HG02943 (cell line): ENCODE data around the gene CDC25B.
A peak's percentile ranks its signal among the peaks of the same experiment; 100 is the strongest.

Experiments used
- ATAC-seq: cut with Tn5 transposase; IDR thresholded peaks from one replicate; pipeline ENCODE4 v1.9.1; 2021; ENCODE audit warnings: mild to moderate bottlenecking, low read depth, moderate library complexity; ENCODE audit not compliant: unreplicated experiment

CDC25B gene

GRCh38 chr20:3763671-3764601 is 32.2 kb upstream of the CDC25B start:
- no peak for ATAC-seq

GRCh38 chr20:3764659-3765058 is 31.5 kb upstream of the CDC25B start:
- ATAC-seq, result no peak

- ATAC-seq, result no peak
Measured at GRCh38 chr20:3765171-3765882, 30.8 kb upstream of the CDC25B start.

- no peak for ATAC-seq
Measured at GRCh38 chr20:3766422-3767109, 29.5 kb upstream of the CDC25B start.

GRCh38 chr20:3767110-3767426 is 29.0 kb upstream of the CDC25B start:
- ATAC-seq, result no peak

GRCh38 chr20:3767427-3768341 is 28.4 kb upstream of the CDC25B start, which contains the start of gene ADISSP:
Gene ADISSP, minus strand, starts transcription at chr20:3767753. Its CDS starts 7,653 bp downstream, at chr20:3760100.
- ATAC-seq, result peak; percentile 92

GRCh38 chr20:3768342-3769130 is 27.6 kb upstream of the CDC25B start:
- ATAC-seq, result peak; percentile 45

- ATAC-seq, result no peak
Measured at GRCh38 chr20:3771552-3772058, 24.5 kb upstream of the CDC25B start.

GRCh38 chr20:3775457-3776108 is 20.5 kb upstream of the CDC25B start:
- no peak for ATAC-seq

- no peak for ATAC-seq
Measured at GRCh38 chr20:3777381-3777715, 18.8 kb upstream of the CDC25B start.

GRCh38 chr20:3777716-3778629 is 18.1 kb upstream of the CDC25B start:
- ATAC-seq, result no peak

GRCh38 chr20:3778976-3779375 is 17.1 kb upstream of the CDC25B start:
- ATAC-seq, result no peak

GRCh38 chr20:3781153-3781910 is 14.8 kb upstream of the CDC25B start, which contains the start of gene SPEF1:
Gene SPEF1, minus strand, starts transcription at chr20:3781448. Its CDS starts 161 bp downstream, at chr20:3781287.
- ATAC-seq, result no peak

- ATAC-seq, result no peak
Measured at GRCh38 chr20:3782597-3782996, 13.5 kb upstream of the CDC25B start.

GRCh38 chr20:3783068-3783489 is 13.0 kb upstream of the CDC25B start:
- no peak for ATAC-seq

GRCh38 chr20:3783511-3784195 is 12.5 kb upstream of the CDC25B start:
- ATAC-seq, result no peak
